CD14-positive monocyte (primary cell): ENCODE results near the gene UHRF1. TPM values are rescaled to one million over a fixed set of nuclear protein-coding genes. Genes with fewer than 3 reads are reported as not detected.

Source experiments
- DNase-seq, 3 donors: peaks; one replicate each; pipeline ENCODE4 v3.0.0-alpha.2; 2011 to 2022
- H2AFZ ChIP-seq: 2 replicates; pipeline ENCODE4 v1.6.0; 2012; ENCODE audit warnings: mild to moderate bottlenecking, low read depth, low read length, inconsistent platforms; ENCODE audit not compliant: insufficient read depth, poor library complexity, severe bottlenecking
- H3K27ac ChIP-seq, 2 donors: 1 replicate in 1 of 2; 2 replicates in 1 of 2; pipeline ENCODE4 v1.5.1; 2012 to 2013; ENCODE audit warnings: low read length in 2 of 2, control low read depth in 1 of 2, inconsistent platforms in 1 of 2, low read depth in 1 of 2, mild to moderate bottlenecking in 1 of 2
- H3K27me3 ChIP-seq, 2 donors: one replicate each; pipeline versions ENCODE4 v1.6.0 to v1.6.1; 2011 to 2013; ENCODE audit warnings: low read length in 2 of 2; ENCODE audit not compliant: control insufficient read depth in 2 of 2, insufficient read depth in 2 of 2
- H3K36me3 ChIP-seq, 2 donors: replicated peaks in 1 of 2; 1 replicate in 1 of 2; 2 replicates in 1 of 2; pipeline versions ENCODE4 v1.5.1 to v1.6.1; 2012 to 2013; ENCODE audit warnings: low read length in 2 of 2, control low read depth in 1 of 2, inconsistent platforms in 1 of 2, mild to moderate bottlenecking in 1 of 2; ENCODE audit not compliant: insufficient read depth in 2 of 2, control insufficient read depth in 1 of 2
- H3K4me1 ChIP-seq, 2 donors: 1 replicate in 1 of 2; 2 replicates in 1 of 2; pipeline versions ENCODE4 v1.5.1 to v1.6.1; 2012 to 2013; ENCODE audit warnings: low read length in 2 of 2, control low read depth in 1 of 2, inconsistent platforms in 1 of 2, mild to moderate bottlenecking in 1 of 2, moderate library complexity in 1 of 2; ENCODE audit not compliant: insufficient read depth in 2 of 2, control insufficient read depth in 1 of 2
- H3K4me2 ChIP-seq: replicated peaks from 2 replicates; pipeline ENCODE3; 2012; ENCODE audit warnings: low read length, moderate library complexity, mild to moderate bottlenecking; ENCODE audit not compliant: poor library complexity, severe bottlenecking; ENCODE audit errors: extremely low read depth
- H3K4me3 ChIP-seq, 3 experiments: fragments of 200-600 bp in 1 of 3; sonication (generic) in 1 of 3; replicated peaks in 1 of 3; 1 replicate in 2 of 3; 2 replicates in 1 of 3; pipeline ENCODE4 v1.5.1; 2011 to 2013; ENCODE audit warnings: low read length in 3 of 3, mild to moderate bottlenecking in 3 of 3, control low read depth in 2 of 3, low read depth in 2 of 3, inconsistent platforms in 1 of 3, moderate library complexity in 1 of 3
- H3K79me2 ChIP-seq: 2 replicates; pipeline ENCODE4 v1.6.0; 2012; ENCODE audit warnings: mild to moderate bottlenecking, control low read depth, inconsistent platforms, low read length, moderate library complexity; ENCODE audit not compliant: insufficient read depth
- H3K9ac ChIP-seq: 2 replicates; pipeline ENCODE4 v1.6.0; 2017; ENCODE audit warnings: low read length, mild to moderate bottlenecking; ENCODE audit not compliant: insufficient read depth, poor library complexity, severe bottlenecking
- H3K9me3 ChIP-seq, 2 donors: replicated peaks in 1 of 2; 1 replicate in 1 of 2; 2 replicates in 1 of 2; pipeline versions ENCODE4 v1.5.1 to v1.6.1; 2012 to 2013; ENCODE audit warnings: low read length in 2 of 2, control low read depth in 1 of 2; ENCODE audit not compliant: control insufficient read depth in 1 of 2, insufficient read depth in 1 of 2
- H4K20me1 ChIP-seq: 2 replicates; pipeline ENCODE4 v1.6.0; 2012; ENCODE audit warnings: mild to moderate bottlenecking, low read length, control low read depth, moderate library complexity; ENCODE audit not compliant: insufficient read depth
- H3K27ac Mint-ChIP-seq, 7 donors: one replicate each; pipeline ENCODE4 v1.8.0; 2020; ENCODE audit warnings: mild to moderate bottlenecking in 7 of 7, mixed read lengths in 7 of 7, moderate library complexity in 6 of 7, inconsistent platforms in 2 of 7
- H3K27me3 Mint-ChIP-seq, 3 donors: one replicate each; pipeline ENCODE4 v1.8.0; 2021 to 2022; ENCODE audit warnings: low read depth in 3 of 3, mild to moderate bottlenecking in 3 of 3, mixed read lengths in 3 of 3, moderate library complexity in 3 of 3, inconsistent platforms in 1 of 3
- H3K36me3 Mint-ChIP-seq, 2 donors: one replicate each; pipeline ENCODE4 v1.8.0; 2020; ENCODE audit warnings: mixed read lengths in 2 of 2, inconsistent platforms in 1 of 2, mild to moderate bottlenecking in 1 of 2
- H3K4me1 Mint-ChIP-seq: one replicate; pipeline ENCODE4 v1.8.0; 2020; ENCODE audit warnings: mild to moderate bottlenecking, mixed read lengths
- H3K4me3 Mint-ChIP-seq, 2 donors: one replicate each; pipeline ENCODE4 v1.8.0; 2020; ENCODE audit warnings: mild to moderate bottlenecking in 2 of 2, mixed read lengths in 2 of 2, moderate library complexity in 1 of 2
- H3K9me3 Mint-ChIP-seq, 7 donors: one replicate each; pipeline ENCODE4 v1.8.0; 2020 to 2022; ENCODE audit warnings: mixed read lengths in 7 of 7, mild to moderate bottlenecking in 6 of 7, moderate library complexity in 6 of 7, inconsistent platforms in 2 of 7
- CTCF ChIP-seq: fragments of 200-600 bp; IDR thresholded peaks from one replicate; pipeline ENCODE4 v1.8.0; 2022; ENCODE audit warnings: antibody characterized with exemption, mild to moderate bottlenecking
- WGBS: methylation state at CpG from one replicate; pipeline ENCODE4 v1.1.5; 2013; ENCODE audit warnings: missing lambda C conversion rate; ENCODE audit not compliant: insufficient coverage; 5-methylcytosine and 5-hydroxymethylcytosine counted together
- intact Hi-C, 2 donors: fragments of 100-400 bp; cut with micrococcal nuclease; formaldehyde crosslinking; loops; one replicate each; pipeline versions ENCODE4 v1.15.0 to v1.15.1; 2023
- polyA plus RNA-seq, 3 donors: library from polyadenylated mRNA; depleted of rRNA in 1 of 3; unstranded in 2 of 3; stranded (reverse) in 1 of 3; fragments of 300-500 nt in 2 of 3; fragments of >200 nt in 1 of 3; fragmentation: Illumina TruSeq in 2 of 3; gene quantifications; 1 replicate in 2 of 3; 2 replicates in 1 of 3; pipeline ENCODE4 v1.2.3, GENCODE V29; 2012 to 2021

Gene UHRF1
- polyA plus RNA-seq, 3 donors = 0.06 to 0.77 (median 0.63) TPM

- Mint-ChIP-seq H3K9me3 (peaks cover 0 to 6% (median 0%) of the 10 kb centered on the region in 7 donors), H3K27me3 (peaks cover 0 to 3% (median 1%) of the 10 kb centered on the region in 3 donors), H3K27ac (peak overlapping the region in 1 of 7 donors; percentile 8), H3K36me3 (peaks cover 9 to 26% of the 10 kb centered on the region in 2 donors), H3K4me3 (no peak overlapping the region), H3K4me1 (no peaks in the 10 kb centered on the region)
- intact Hi-C loops = no loop called here
- Histone ChIP-seq H3K27ac (no peak overlapping the region), H3K27me3 (no peaks in the 10 kb centered on the region), H3K4me3 (no peak overlapping the region), H3K79me2 (peaks cover 76% of the 10 kb centered on the region), H2AFZ (no peak overlapping the region), H3K4me1 (no peaks in the 10 kb centered on the region), H3K36me3 (peaks cover 2 to 13% of the 10 kb centered on the region in 2 donors), H3K9ac (no peak overlapping the region), H3K4me2 (no peak overlapping the region), H4K20me1 (peaks cover 100% of the 10 kb centered on the region), H3K9me3 (no peaks in the 10 kb centered on the region)
- no peak for TF ChIP-seq CTCF
- WGBS = 92% methylated on average over 18 of the region's 18 CpGs
- no peak for DNase-seq
Observed at GRCh38 chr19:5003781-5004180, 94.5 kb downstream of the UHRF1 start.

- Histone ChIP-seq H3K9ac (no peak overlapping the region), H4K20me1 (peaks cover 100% of the 10 kb centered on the region), H3K36me3 (peaks cover 2 to 18% of the 10 kb centered on the region in 2 donors), H3K4me3 (no peak overlapping the region), H3K4me1 (no peaks in the 10 kb centered on the region), H3K27me3 (no peaks in the 10 kb centered on the region), H3K27ac (no peak overlapping the region), H3K4me2 (no peak overlapping the region), H3K9me3 (no peaks in the 10 kb centered on the region), H2AFZ (no peak overlapping the region), H3K79me2 (peaks cover 78% of the 10 kb centered on the region)
- Mint-ChIP-seq H3K36me3 (peaks cover 14 to 28% of the 10 kb centered on the region in 2 donors), H3K4me1 (peaks cover 1% of the 10 kb centered on the region), H3K27me3 (peaks cover 0 to 3% (median 1%) of the 10 kb centered on the region in 3 donors), H3K4me3 (no peak overlapping the region), H3K27ac (no peak overlapping the region), H3K9me3 (peaks cover 0 to 6% (median 0%) of the 10 kb centered on the region in 7 donors)
- TF ChIP-seq CTCF = no peak
- intact Hi-C loops = no loop called here
- WGBS = 90% methylated on average over 5 of the region's 5 CpGs
- no peak for DNase-seq
Observed at GRCh38 chr19:5005096-5005495, 95.8 kb downstream of the UHRF1 start.
